ENCODE measurements around the gene RPL5. TPM values are rescaled to one million over a fixed set of nuclear protein-coding genes. Genes with fewer than 3 reads are reported as not detected.

RPL5 gene
- total and polyA plus RNA-seq, 9 of the 15 experiments (the other 6 are each of a cell fraction or from before 2014, with no cell fraction given): 1,467 to 4,252 (median 2,454) TPM

DNA sequence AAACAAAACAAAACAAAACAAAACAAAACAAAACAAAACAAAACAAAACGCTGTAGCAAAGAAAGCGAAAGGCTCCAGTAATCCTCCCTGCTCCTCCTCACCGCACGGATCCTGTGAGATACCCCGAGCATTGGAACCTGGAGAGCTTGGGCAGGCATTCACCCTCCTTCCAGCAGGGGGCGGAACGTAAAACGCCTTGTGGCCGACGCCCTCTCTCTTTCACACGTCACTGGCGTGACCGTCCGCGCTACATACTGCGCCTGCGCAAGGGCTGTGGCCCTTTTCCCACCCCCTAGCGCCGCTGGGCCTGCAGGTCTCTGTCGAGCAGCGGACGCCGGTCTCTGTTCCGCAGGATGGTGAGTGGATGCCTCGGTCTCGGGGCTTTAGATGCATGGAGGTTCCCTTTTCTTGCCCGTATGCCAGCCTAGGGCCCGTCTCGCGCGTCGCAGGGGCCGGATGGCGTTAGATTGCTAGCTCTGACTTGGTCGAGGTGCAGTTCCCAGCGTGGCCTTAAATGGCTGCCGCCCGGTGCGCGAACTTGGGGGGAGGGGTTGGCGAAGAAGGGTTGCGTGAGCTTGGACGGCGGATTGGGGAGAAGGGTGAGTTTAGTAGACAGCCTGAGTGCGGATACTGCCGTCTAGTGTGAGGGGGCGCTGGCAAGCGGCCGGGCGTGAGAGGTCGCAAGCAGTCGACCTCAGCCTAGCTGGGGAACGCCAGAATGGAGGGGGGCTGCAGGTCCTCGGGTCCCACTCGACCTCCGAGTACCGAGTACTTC is at the start of gene RPL5 (continued):
- TF ChIP-seq NFE2L1 (tag; IDR thresholded peaks at IDR 0.05; ENCODE audit: borderline replicate concordance, low read depth) (no peak), E2F6 (IDR thresholded peaks at IDR 0.05; ENCODE audit: borderline replicate concordance in 1 of 2, extremely low read depth in 1 of 2, insufficient read depth in 1 of 2, insufficient read length in 1 of 2, low read depth in 1 of 2, low read length in 1 of 2, poor library complexity in 1 of 2, severe bottlenecking in 1 of 2) (peak; percentile 57 to 74), ZNF184 (CRISPR knock-in tag; IDR thresholded peaks at IDR 0.05) (no peak), SRSF9 (IDR thresholded peaks at IDR 0.05; ENCODE audit: borderline replicate concordance, low read depth, low read length) (no peak), ZNF174 (CRISPR knock-in tag; IDR thresholded peaks at IDR 0.05) (no peak), HSF4 (CRISPR knock-in tag; IDR thresholded peaks at IDR 0.05; ENCODE audit: borderline replicate concordance) (no peak), PHF21A (IDR thresholded peaks at IDR 0.05; ENCODE audit: borderline replicate concordance, low read depth) (peak; percentile 68; the same call in 1 of the 2 replicates), ZNF644 (tag; IDR thresholded peaks at IDR 0.05; ENCODE audit: low read depth) (no peak; the same call in 1 of the 2 replicates), PCBP2 (IDR thresholded peaks at IDR 0.05; ENCODE audit: low read depth, low read length, poor library complexity, severe bottlenecking) (no peak), RBM15 (IDR thresholded peaks at IDR 0.05; ENCODE audit: insufficient read depth, low read length) (no peak), IRF1 (CRISPR knock-in tag; IDR thresholded peaks at IDR 0.05; ENCODE audit: borderline replicate concordance) (no peak), NR2C1 (IDR thresholded peaks at IDR 0.05) (no peak), NR2C1 (tag; IDR thresholded peaks at IDR 0.05) (peak; percentile 62), ZNF263 (CRISPR knock-in tag; IDR thresholded peaks at IDR 0.05; ENCODE audit: borderline replicate concordance) (peak; percentile 56; the same call in 1 of the 2 replicates)
- TF ChIP-seq, protein P1, sequence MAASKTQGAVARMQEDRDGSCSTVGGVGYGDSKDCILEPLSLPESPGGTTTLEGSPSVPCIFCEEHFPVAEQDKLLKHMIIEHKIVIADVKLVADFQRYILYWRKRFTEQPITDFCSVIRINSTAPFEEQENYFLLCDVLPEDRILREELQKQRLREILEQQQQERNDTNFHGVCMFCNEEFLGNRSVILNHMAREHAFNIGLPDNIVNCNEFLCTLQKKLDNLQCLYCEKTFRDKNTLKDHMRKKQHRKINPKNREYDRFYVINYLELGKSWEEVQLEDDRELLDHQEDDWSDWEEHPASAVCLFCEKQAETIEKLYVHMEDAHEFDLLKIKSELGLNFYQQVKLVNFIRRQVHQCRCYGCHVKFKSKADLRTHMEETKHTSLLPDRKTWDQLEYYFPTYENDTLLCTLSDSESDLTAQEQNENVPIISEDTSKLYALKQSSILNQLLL (CRISPR knock-in tag; IDR thresholded peaks at IDR 0.05; ENCODE audit: borderline replicate concordance): 0 out of 2 replicates have a peak, but pooled peaks have one; percentile 4

Data from K562 (cell line).